ENCODE data around the gene CHRM4.
A peak's percentile ranks its signal among the peaks of the same experiment; 100 is the strongest.

Gene CHRM4

GRCh38 chr11:46351606-46352005 lies 40.0 kb downstream of the CHRM4 start:
- in situ Hi-C loops (cut with MboI; ENCODE audit: low sequenced_read_pairs, unreplicated experiment) = no loop called here
- TF ChIP-seq CTCF (IDR thresholded peaks at IDR 0.05; ENCODE audit: borderline replicate concordance, control extremely low read depth, extremely low read depth, insufficient read depth, missing control alignments) = no peak
- DNase-seq (ENCODE audit: low spot score) = no peak

- in situ Hi-C loops (cut with MboI; ENCODE audit: low sequenced_read_pairs, unreplicated experiment) = no loop called here
- no peak for DNase-seq (ENCODE audit: low spot score)
- TF ChIP-seq CTCF (IDR thresholded peaks at IDR 0.05; ENCODE audit: borderline replicate concordance, control extremely low read depth, extremely low read depth, insufficient read depth, missing control alignments) = no peak
These were observed 40.4 kb downstream of the CHRM4 start for GRCh38 chr11:46351148-46351547.

- in situ Hi-C loops (cut with MboI; ENCODE audit: low sequenced_read_pairs, unreplicated experiment) = no loop called here
- no peak for TF ChIP-seq CTCF (IDR thresholded peaks at IDR 0.05; ENCODE audit: borderline replicate concordance, control extremely low read depth, extremely low read depth, insufficient read depth, missing control alignments)
- DNase-seq (ENCODE audit: low spot score) = no peak
These were observed 40.9 kb downstream of the CHRM4 start for GRCh38 chr11:46350695-46351094.

DNA sequence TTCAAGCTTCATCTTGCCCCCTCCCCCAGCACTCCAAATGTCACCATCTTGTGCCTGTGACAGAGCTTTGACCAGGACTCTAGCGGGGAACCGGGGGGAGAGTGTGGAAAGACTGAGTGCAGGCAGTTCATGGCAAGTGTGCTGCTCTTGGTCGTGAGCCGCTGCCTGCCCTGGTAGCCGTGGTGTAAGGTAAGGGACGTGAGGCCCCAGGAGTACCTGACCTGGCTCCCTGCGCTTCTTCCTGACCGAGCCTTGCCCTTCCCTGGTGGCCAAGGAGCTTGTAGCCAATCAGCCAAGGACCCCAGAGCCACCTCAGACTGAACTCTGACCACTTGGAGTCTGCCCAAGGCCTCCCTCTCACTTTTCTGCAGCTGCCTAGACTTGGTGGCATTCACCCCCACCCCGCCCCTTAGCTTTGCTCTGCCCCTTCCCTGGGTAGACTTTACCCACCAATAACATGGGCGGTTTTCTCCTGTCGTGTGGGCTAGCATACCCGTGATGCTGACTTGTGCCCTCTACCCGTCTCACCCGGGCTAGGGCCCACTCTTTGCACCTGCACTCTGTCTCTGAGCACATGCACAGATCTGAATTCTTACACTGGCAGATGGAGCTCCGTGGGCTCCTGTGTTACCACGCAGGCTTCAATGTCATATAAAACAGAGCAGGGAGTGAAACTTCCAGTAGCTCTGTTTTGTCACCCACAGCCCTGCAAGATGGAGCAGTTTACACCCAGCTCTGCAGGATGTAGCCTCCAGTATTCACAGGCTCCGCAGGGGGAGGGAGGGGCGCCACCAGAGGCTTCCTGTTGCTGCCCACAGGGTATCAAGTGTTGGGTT lies 42.8 kb downstream of the CHRM4 start:
- in situ Hi-C loops (cut with MboI; ENCODE audit: low sequenced_read_pairs, unreplicated experiment) = no loop called here
- TF ChIP-seq CTCF (IDR thresholded peaks at IDR 0.05; ENCODE audit: borderline replicate concordance, control extremely low read depth, extremely low read depth, insufficient read depth, missing control alignments) = no peak

GRCh38 chr11:46347637-46348311 lies 43.8 kb downstream of the CHRM4 start:
- in situ Hi-C loops (cut with MboI; ENCODE audit: low sequenced_read_pairs, unreplicated experiment) = no loop called here
- DNase-seq (ENCODE audit: low spot score) = no peak
- no peak for TF ChIP-seq CTCF (IDR thresholded peaks at IDR 0.05; ENCODE audit: borderline replicate concordance, control extremely low read depth, extremely low read depth, insufficient read depth, missing control alignments)

More for the DNA sequence above, 42.8 kb downstream of the CHRM4 start:
- DNase-seq (ENCODE audit: low spot score) = no peak

GRCh38 chr11:46346886-46347636 lies 44.5 kb downstream of the CHRM4 start, which contains the start of gene DGKZ:
DGKZ (plus strand) TSS chr11:46347463; CDS start chr11:46347660, 197 bp downstream.
- in situ Hi-C loops (cut with MboI; ENCODE audit: low sequenced_read_pairs, unreplicated experiment) = no loop called here
- TF ChIP-seq CTCF (IDR thresholded peaks at IDR 0.05; ENCODE audit: borderline replicate concordance, control extremely low read depth, extremely low read depth, insufficient read depth, missing control alignments) = peak; percentile 99
- DNase-seq (ENCODE audit: low spot score) = peak; percentile 96
